GDM1 (cell line): ENCODE results near the gene SRSF8.
A peak's percentile ranks its signal among the peaks of the same experiment; 100 is the strongest.
"Not testable (repeated sequence)": the region's sequence is repeated elsewhere in the genome, so short reads cannot be mapped to it uniquely, and the experiment has no call there.

ENCODE experiments used
- DNase-seq: peaks from one replicate; lab custom pipeline; 2025; lab: John Stamatoyannopoulos, UW

The SRSF8 gene

GRCh38 chr11:95095858-95096587, 29.3 kb downstream of the SRSF8 start:
- no peak for DNase-seq

GRCh38 chr11:95097209-95097608, 30.5 kb downstream of the SRSF8 start:
- no peak for DNase-seq

- no peak for DNase-seq
Measured at GRCh38 chr11:95098826-95099225, 32.1 kb downstream of the SRSF8 start.

GRCh38 chr11:95100191-95100648, 33.5 kb downstream of the SRSF8 start:
- no peak for DNase-seq

GRCh38 chr11:95100856-95101507, 34.3 kb downstream of the SRSF8 start:
- no peak for DNase-seq

- DNase-seq = no peak
Measured at GRCh38 chr11:95101935-95102334, 35.2 kb downstream of the SRSF8 start.

GRCh38 chr11:95102733-95103132, 36.0 kb downstream of the SRSF8 start:
- peak; percentile 22 for DNase-seq

- no peak for DNase-seq
Measured at GRCh38 chr11:95103701-95104100, 37.0 kb downstream of the SRSF8 start.

GRCh38 chr11:95104121-95104830, 37.6 kb downstream of the SRSF8 start:
- DNase-seq = no peak

- DNase-seq = no peak
Measured at GRCh38 chr11:95104856-95105255, 38.1 kb downstream of the SRSF8 start.

GRCh38 chr11:95108159-95108611, 41.5 kb downstream of the SRSF8 start:
- DNase-seq = no peak

GRCh38 chr11:95108671-95109551, 42.2 kb downstream of the SRSF8 start:
- no peak for DNase-seq

GRCh38 chr11:95111471-95111870, 44.8 kb downstream of the SRSF8 start:
- not testable (repeated sequence) for DNase-seq

GRCh38 chr11:95111923-95112540, 45.3 kb downstream of the SRSF8 start:
- no peak for DNase-seq

GRCh38 chr11:95115597-95115996, 48.9 kb downstream of the SRSF8 start:
- no peak for DNase-seq

- DNase-seq = no peak
Measured at GRCh38 chr11:95119361-95120060, 52.8 kb downstream of the SRSF8 start.
